GM12874 (cell line): ENCODE data around the gene TAF3.

ENCODE experiments used
- CTCF ChIP-seq: IDR thresholded peaks from 2 replicates; pipeline ENCODE4 v1.5.1; 2011; ENCODE audit warnings: low read depth, mild to moderate bottlenecking, control low read depth, low read length, moderate library complexity; ENCODE audit not compliant: insufficient read depth

The TAF3 gene

GRCh38 chr10:7819121-7819460 lies 786 bp downstream of the TAF3 start:
- 0 out of 2 replicates have a peak, but pooled peaks have one; percentile 24 for TF ChIP-seq CTCF

DNA sequence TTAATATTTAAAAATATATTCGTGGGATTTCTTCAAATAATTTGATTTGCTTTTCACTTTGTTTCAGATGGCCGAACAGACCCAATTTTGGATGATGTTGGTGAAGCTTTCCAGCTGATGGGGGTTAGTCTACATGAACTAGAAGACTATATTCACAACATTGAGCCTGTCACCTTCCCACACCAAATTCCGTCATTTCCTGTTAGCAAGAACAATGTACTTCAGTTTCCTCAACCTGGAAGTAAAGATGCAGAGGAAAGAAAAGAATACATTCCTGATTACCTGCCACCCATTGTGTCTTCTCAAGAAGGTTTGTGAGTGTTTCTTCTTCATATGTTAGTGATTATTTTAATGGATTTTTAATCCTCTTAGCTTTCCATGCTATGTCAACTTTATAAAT lies 5.9 kb downstream of the TAF3 start:
- TF ChIP-seq CTCF, result no peak

GRCh38 chr10:7826971-7827370 lies 8.7 kb downstream of the TAF3 start:
- TF ChIP-seq CTCF, result no peak

- TF ChIP-seq CTCF, result no peak
These were observed 11.1 kb downstream of the TAF3 start for GRCh38 chr10:7829289-7829834.

- no peak for TF ChIP-seq CTCF
These were observed 13.8 kb downstream of the TAF3 start for GRCh38 chr10:7832060-7832459.

- no peak for TF ChIP-seq CTCF
These were observed 14.9 kb downstream of the TAF3 start for GRCh38 chr10:7833210-7833609.

- no peak for TF ChIP-seq CTCF
These were observed 16.0 kb downstream of the TAF3 start for GRCh38 chr10:7834262-7834661.
